Thyroid gland (tissue), 4 donors: ENCODE data around the gene GPC5.

Experiments used
- CTCF ChIP-seq, 6 experiments: fragments of 200-600 bp in 3 of 6; fragments of 450-650 bp in 3 of 6; sonication (generic) in 3 of 6; IDR thresholded peaks; one replicate each; pipeline ENCODE4 v1.5.1; 2016 to 2019; ENCODE audit warnings: antibody characterized with exemption in 6 of 6, mild to moderate bottlenecking in 2 of 6, inconsistent platforms in 1 of 6, moderate library complexity in 1 of 6
- POLR2A ChIP-seq, 2 donors: fragments of 450-650 bp; IDR thresholded peaks; one replicate each; pipeline ENCODE4 v1.6.1; 2017; ENCODE audit warnings: antibody characterized with exemption in 2 of 2, mild to moderate bottlenecking in 2 of 2, moderate library complexity in 1 of 2

GRCh38 chr13:92513672-92514071, 1115.3 kb downstream of the GPC5 start:
- TF ChIP-seq CTCF (IDR thresholded peaks at IDR 0.05) (no peak), POLR2A (IDR thresholded peaks at IDR 0.05) (no peak)
